ENCODE measurements around the gene ATP1A2. TPM values are rescaled to one million over a fixed set of nuclear protein-coding genes. Genes with fewer than 3 reads are reported as not detected.

The ATP1A2 gene
- total and polyA plus RNA-seq, 2 of the 8 experiments (the other 6 are each of a cell fraction or from before 2014, with no cell fraction given), result 39.7 to 40.8 TPM

GRCh38 chr1:160122978-160123495, 7.5 kb downstream of the ATP1A2 start:
- Histone ChIP-seq H2BK20ac (ENCODE audit: low read length) (no peak overlapping the region), H2BK120ac (replicated peaks; ENCODE audit: low read depth, low read length) (no peak overlapping the region), H3K36me3 (ENCODE audit: control insufficient read depth in 2 of 4, insufficient read depth in 4 of 4, low read length in 3 of 4) (peaks cover 4 to 40% (median 30%) of the 10 kb centered on the region in 4 experiments; a peak in 6 of 8 replicates), H3K4me3 (ENCODE audit: extremely low read depth in 1 of 4, insufficient read depth in 2 of 4, low read depth in 3 of 4, low read length in 4 of 4) (no peak overlapping the region), H2BK15ac (ENCODE audit: low read length) (no peak overlapping the region), H3K79me2 (ENCODE audit: control insufficient read depth in 1 of 2, insufficient read depth in 2 of 2, low read length in 2 of 2) (no peaks in the 10 kb centered on the region), H3K27ac (ENCODE audit: low read depth, low read length) (no peak overlapping the region), H3K4me2 (ENCODE audit: insufficient read depth in 1 of 2, low read depth in 2 of 2, low read length in 2 of 2) (no peak overlapping the region), H4K5ac (ENCODE audit: insufficient read length, low read depth, low read length) (no peak overlapping the region), H3K79me1 (ENCODE audit: low read depth, low read length) (peaks cover 3% of the 10 kb centered on the region; the same call in 1 of the 2 replicates), H3K14ac (ENCODE audit: insufficient read length) (no peak overlapping the region), H2AFZ (ENCODE audit: low read length) (no peak overlapping the region), H3K18ac (ENCODE audit: extremely low read depth, low read length) (no peak overlapping the region), H2BK5ac (ENCODE audit: low read depth, low read length) (no peak overlapping the region), H3K23ac (ENCODE audit: insufficient read length) (no peak overlapping the region), H2AK5ac (ENCODE audit: low read depth, low read length) (no peak overlapping the region), H2BK12ac (ENCODE audit: low read depth, low read length) (no peak overlapping the region), H3K9me3 (ENCODE audit: insufficient read depth in 2 of 2, low read depth in 1 of 2, low read length in 1 of 2) (no peaks in the 10 kb centered on the region), H3K23me2 (ENCODE audit: low read depth, low read length) (no peaks in the 10 kb centered on the region), H3K4ac (replicated peaks; ENCODE audit: insufficient read length, low read depth, low read length) (no peak overlapping the region), H3K27me3 (replicated peaks in 1 of 4; ENCODE audit: control insufficient read depth in 3 of 4, extremely low read depth in 1 of 4, insufficient read depth in 3 of 4, low read length in 3 of 4) (no peaks in the 10 kb centered on the region), H3K4me1 (replicated peaks in 1 of 4; ENCODE audit: control insufficient read depth in 3 of 4, insufficient read depth in 4 of 4, low read length in 3 of 4) (peaks cover 2 to 10% (median 3%) of the 10 kb centered on the region in 4 experiments; a peak in 5 of 7 replicates), H3K9ac (replicated peaks in 1 of 4; ENCODE audit: extremely low read depth in 1 of 4, low read depth in 3 of 4, low read length in 3 of 4) (no peak overlapping the region), H4K20me1 (replicated peaks in 1 of 2; ENCODE audit: control insufficient read depth in 1 of 2, insufficient read depth in 2 of 2, low read length in 2 of 2) (peaks cover 0 to 1% of the 10 kb centered on the region in 2 experiments), H4K91ac (replicated peaks; ENCODE audit: insufficient read length, low read length) (no peak overlapping the region), H4K8ac (ENCODE audit: extremely low read depth, insufficient read depth, low read length) (no peak overlapping the region), H3K56ac (replicated peaks; ENCODE audit: insufficient read length, low read depth, low read length) (no peak overlapping the region)
- DNase-seq (ENCODE audit: low read depth in 1 of 2, low spot score in 2 of 2) (no peak), FAIRE-seq (no peak)
- CTCF ChIA-PET (ENCODE audit: partially characterized antibody), result interaction anchor here (0.6 to 18.1 kb wide), 11 partner anchors 11 to 237 kb away, joined by 3 to 256 read pairs (median 5); partner anchors contain the start of gene ATP1A2
- POLR2A ChIA-PET (ENCODE audit: partially characterized antibody), result interaction anchor here (0.7 to 1.5 kb wide), 6 partner anchors 9 to 129 kb away, joined by 3 to 4 read pairs (median 4); no protein-coding TSS in a partner anchor
- no peak for TF ChIP-seq EP300 (IDR thresholded peaks at IDR 0.05; ENCODE audit: borderline replicate concordance in 1 of 2, low read depth in 2 of 2, low read length in 2 of 2)
- TF ChIP-seq SP2 (IDR thresholded peaks at IDR 0.05; ENCODE audit: low read length), result no peak
- TF ChIP-seq USF2 (IDR thresholded peaks at IDR 0.05; ENCODE audit: low read length), result no peak
- TF ChIP-seq RFX5 (IDR thresholded peaks at IDR 0.05; ENCODE audit: borderline replicate concordance, low read depth, low read length), result no peak
- TF ChIP-seq EZH2 (IDR thresholded peaks at IDR 0.05; ENCODE audit: low read depth, low read length, severe bottlenecking), result no peak
- 91% methylated on average over 16 of the region's 16 CpGs; no CpG with 5 or more reads in 1 of the 2 experiments for WGBS, 2 experiments (ENCODE audit: extremely low coverage in 1 of 2, insufficient coverage in 1 of 2, insufficient read length in 1 of 2, insufficient replicate concordance in 2 of 2, low coverage in 1 of 2, low lambda C conversion rate in 2 of 2, missing lambda C conversion rate in 1 of 2)
